CD14-positive monocyte (primary cell): ENCODE measurements around the gene BCAR3. TPM values are rescaled to one million over a fixed set of nuclear protein-coding genes. Genes with fewer than 3 reads are reported as not detected.
A peak's percentile ranks its signal among the peaks of the same experiment; 100 is the strongest.

ENCODE experiments used
- DNase-seq, 3 donors: peaks; one replicate each; pipeline ENCODE4 v3.0.0-alpha.2; 2011 to 2022
- H2AFZ ChIP-seq: 2 replicates; pipeline ENCODE4 v1.6.0; 2012; ENCODE audit warnings: mild to moderate bottlenecking, low read depth, low read length, inconsistent platforms; ENCODE audit not compliant: insufficient read depth, poor library complexity, severe bottlenecking
- H3K27ac ChIP-seq, 2 donors: 1 replicate in 1 of 2; 2 replicates in 1 of 2; pipeline ENCODE4 v1.5.1; 2012 to 2013; ENCODE audit warnings: low read length in 2 of 2, control low read depth in 1 of 2, inconsistent platforms in 1 of 2, low read depth in 1 of 2, mild to moderate bottlenecking in 1 of 2
- H3K27me3 ChIP-seq, 2 donors: one replicate each; pipeline versions ENCODE4 v1.6.0 to v1.6.1; 2011 to 2013; ENCODE audit warnings: low read length in 2 of 2; ENCODE audit not compliant: control insufficient read depth in 2 of 2, insufficient read depth in 2 of 2
- H3K36me3 ChIP-seq, 2 donors: replicated peaks in 1 of 2; 1 replicate in 1 of 2; 2 replicates in 1 of 2; pipeline versions ENCODE4 v1.5.1 to v1.6.1; 2012 to 2013; ENCODE audit warnings: low read length in 2 of 2, control low read depth in 1 of 2, inconsistent platforms in 1 of 2, mild to moderate bottlenecking in 1 of 2; ENCODE audit not compliant: insufficient read depth in 2 of 2, control insufficient read depth in 1 of 2
- H3K4me1 ChIP-seq, 2 donors: 1 replicate in 1 of 2; 2 replicates in 1 of 2; pipeline versions ENCODE4 v1.5.1 to v1.6.1; 2012 to 2013; ENCODE audit warnings: low read length in 2 of 2, control low read depth in 1 of 2, inconsistent platforms in 1 of 2, mild to moderate bottlenecking in 1 of 2, moderate library complexity in 1 of 2; ENCODE audit not compliant: insufficient read depth in 2 of 2, control insufficient read depth in 1 of 2
- H3K4me2 ChIP-seq: replicated peaks from 2 replicates; pipeline ENCODE3; 2012; ENCODE audit warnings: low read length, moderate library complexity, mild to moderate bottlenecking; ENCODE audit not compliant: poor library complexity, severe bottlenecking; ENCODE audit errors: extremely low read depth
- H3K4me3 ChIP-seq, 3 experiments: fragments of 200-600 bp in 1 of 3; sonication (generic) in 1 of 3; replicated peaks in 1 of 3; 1 replicate in 2 of 3; 2 replicates in 1 of 3; pipeline ENCODE4 v1.5.1; 2011 to 2013; ENCODE audit warnings: low read length in 3 of 3, mild to moderate bottlenecking in 3 of 3, control low read depth in 2 of 3, low read depth in 2 of 3, inconsistent platforms in 1 of 3, moderate library complexity in 1 of 3
- H3K79me2 ChIP-seq: 2 replicates; pipeline ENCODE4 v1.6.0; 2012; ENCODE audit warnings: mild to moderate bottlenecking, control low read depth, inconsistent platforms, low read length, moderate library complexity; ENCODE audit not compliant: insufficient read depth
- H3K9ac ChIP-seq: 2 replicates; pipeline ENCODE4 v1.6.0; 2017; ENCODE audit warnings: low read length, mild to moderate bottlenecking; ENCODE audit not compliant: insufficient read depth, poor library complexity, severe bottlenecking
- H3K9me3 ChIP-seq, 2 donors: replicated peaks in 1 of 2; 1 replicate in 1 of 2; 2 replicates in 1 of 2; pipeline versions ENCODE4 v1.5.1 to v1.6.1; 2012 to 2013; ENCODE audit warnings: low read length in 2 of 2, control low read depth in 1 of 2; ENCODE audit not compliant: control insufficient read depth in 1 of 2, insufficient read depth in 1 of 2
- H4K20me1 ChIP-seq: 2 replicates; pipeline ENCODE4 v1.6.0; 2012; ENCODE audit warnings: mild to moderate bottlenecking, low read length, control low read depth, moderate library complexity; ENCODE audit not compliant: insufficient read depth
- H3K27ac Mint-ChIP-seq, 7 donors: one replicate each; pipeline ENCODE4 v1.8.0; 2020; ENCODE audit warnings: mild to moderate bottlenecking in 7 of 7, mixed read lengths in 7 of 7, moderate library complexity in 6 of 7, inconsistent platforms in 2 of 7
- H3K27me3 Mint-ChIP-seq, 3 donors: one replicate each; pipeline ENCODE4 v1.8.0; 2021 to 2022; ENCODE audit warnings: low read depth in 3 of 3, mild to moderate bottlenecking in 3 of 3, mixed read lengths in 3 of 3, moderate library complexity in 3 of 3, inconsistent platforms in 1 of 3
- H3K36me3 Mint-ChIP-seq, 2 donors: one replicate each; pipeline ENCODE4 v1.8.0; 2020; ENCODE audit warnings: mixed read lengths in 2 of 2, inconsistent platforms in 1 of 2, mild to moderate bottlenecking in 1 of 2
- H3K4me1 Mint-ChIP-seq: one replicate; pipeline ENCODE4 v1.8.0; 2020; ENCODE audit warnings: mild to moderate bottlenecking, mixed read lengths
- H3K4me3 Mint-ChIP-seq, 2 donors: one replicate each; pipeline ENCODE4 v1.8.0; 2020; ENCODE audit warnings: mild to moderate bottlenecking in 2 of 2, mixed read lengths in 2 of 2, moderate library complexity in 1 of 2
- H3K9me3 Mint-ChIP-seq, 7 donors: one replicate each; pipeline ENCODE4 v1.8.0; 2020 to 2022; ENCODE audit warnings: mixed read lengths in 7 of 7, mild to moderate bottlenecking in 6 of 7, moderate library complexity in 6 of 7, inconsistent platforms in 2 of 7
- WGBS: methylation state at CpG from one replicate; pipeline ENCODE4 v1.1.5; 2013; ENCODE audit warnings: missing lambda C conversion rate; ENCODE audit not compliant: insufficient coverage; 5-methylcytosine and 5-hydroxymethylcytosine counted together
- intact Hi-C, 2 donors: fragments of 100-400 bp; cut with micrococcal nuclease; formaldehyde crosslinking; loops; one replicate each; pipeline versions ENCODE4 v1.15.0 to v1.15.1; 2023
- polyA plus RNA-seq, 3 donors: library from polyadenylated mRNA; depleted of rRNA in 1 of 3; unstranded in 2 of 3; stranded (reverse) in 1 of 3; fragments of 300-500 nt in 2 of 3; fragments of >200 nt in 1 of 3; fragmentation: Illumina TruSeq in 2 of 3; gene quantifications; 1 replicate in 2 of 3; 2 replicates in 1 of 3; pipeline ENCODE4 v1.2.3, GENCODE V29; 2012 to 2021
- TF ChIP-seq, protein P1 (sequence below): fragments of 200-600 bp; IDR thresholded peaks from one replicate; pipeline ENCODE4 v1.8.0; 2022; ENCODE audit warnings: antibody characterized with exemption, mild to moderate bottlenecking

Gene BCAR3
- polyA plus RNA-seq, 3 donors: 0.05 to 0.41 TPM; not detected in 1

DNA sequence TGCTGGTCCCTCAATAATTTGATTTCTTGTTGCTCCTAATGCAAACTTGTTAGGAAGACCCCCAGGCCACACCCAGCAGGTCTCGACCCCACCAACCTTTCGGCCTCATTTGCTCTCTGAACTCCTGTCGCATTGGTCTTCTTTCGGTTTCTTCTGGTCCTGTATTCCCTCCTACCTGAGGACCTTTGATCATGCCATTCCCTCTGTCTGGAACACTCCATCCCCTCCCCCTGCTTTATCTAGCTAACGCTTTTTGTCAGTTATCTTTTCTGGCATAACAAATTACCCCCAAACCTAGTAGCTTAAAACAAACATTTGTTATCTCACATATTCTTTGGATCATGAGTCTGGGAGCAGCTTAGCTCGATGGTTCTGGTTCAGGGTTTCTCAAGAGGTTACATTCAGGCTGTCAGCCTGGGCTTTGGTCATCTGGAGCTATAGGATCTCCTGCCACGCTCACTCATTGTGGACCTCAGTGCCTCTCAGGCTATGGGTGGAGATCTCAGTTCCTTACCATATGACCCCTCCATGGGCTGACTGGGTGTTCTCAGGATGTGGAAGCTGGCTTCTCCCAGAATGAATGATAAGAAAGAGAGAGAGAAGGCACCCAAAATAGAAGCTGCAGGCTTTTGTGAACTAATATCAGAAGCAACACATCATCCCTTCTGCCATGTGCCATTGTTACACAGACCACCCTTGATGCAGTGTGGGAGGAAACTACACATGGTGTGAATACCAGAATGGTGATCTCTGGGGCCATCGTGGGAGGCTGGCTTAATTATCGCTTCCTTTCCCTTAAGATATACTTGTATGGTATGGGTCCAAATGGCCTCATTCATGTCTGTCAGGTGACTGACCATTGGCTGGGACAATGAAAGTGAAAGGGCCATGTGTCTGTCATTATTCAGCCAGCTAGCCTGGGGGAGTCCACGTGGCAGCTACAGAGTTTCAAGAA lies 29.1 kb upstream of the BCAR3 start:
- no peak overlapping the region for H3K4me3 ChIP-seq
- no peaks in the 10 kb centered on the region for H3K9me3 Mint-ChIP-seq
- peak overlapping the region in 1 of 7 donors; percentile 70 for H3K27ac Mint-ChIP-seq
- TF ChIP-seq, protein P1, sequence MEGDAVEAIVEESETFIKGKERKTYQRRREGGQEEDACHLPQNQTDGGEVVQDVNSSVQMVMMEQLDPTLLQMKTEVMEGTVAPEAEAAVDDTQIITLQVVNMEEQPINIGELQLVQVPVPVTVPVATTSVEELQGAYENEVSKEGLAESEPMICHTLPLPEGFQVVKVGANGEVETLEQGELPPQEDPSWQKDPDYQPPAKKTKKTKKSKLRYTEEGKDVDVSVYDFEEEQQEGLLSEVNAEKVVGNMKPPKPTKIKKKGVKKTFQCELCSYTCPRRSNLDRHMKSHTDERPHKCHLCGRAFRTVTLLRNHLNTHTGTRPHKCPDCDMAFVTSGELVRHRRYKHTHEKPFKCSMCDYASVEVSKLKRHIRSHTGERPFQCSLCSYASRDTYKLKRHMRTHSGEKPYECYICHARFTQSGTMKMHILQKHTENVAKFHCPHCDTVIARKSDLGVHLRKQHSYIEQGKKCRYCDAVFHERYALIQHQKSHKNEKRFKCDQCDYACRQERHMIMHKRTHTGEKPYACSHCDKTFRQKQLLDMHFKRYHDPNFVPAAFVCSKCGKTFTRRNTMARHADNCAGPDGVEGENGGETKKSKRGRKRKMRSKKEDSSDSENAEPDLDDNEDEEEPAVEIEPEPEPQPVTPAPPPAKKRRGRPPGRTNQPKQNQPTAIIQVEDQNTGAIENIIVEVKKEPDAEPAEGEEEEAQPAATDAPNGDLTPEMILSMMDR: no peak
- no peak overlapping the region for H3K9ac ChIP-seq
- H3K27me3 ChIP-seq: peaks cover 2 to 6% of the 10 kb centered on the region in 2 donors
- H3K4me3 Mint-ChIP-seq: no peak overlapping the region
- no peak overlapping the region for H3K27ac ChIP-seq
- intact Hi-C loops: no loop called here
- no peaks in the 10 kb centered on the region for H3K36me3 Mint-ChIP-seq
- 84% methylated on average over 7 of the region's 10 CpGs for WGBS
- no peaks in the 10 kb centered on the region for H4K20me1 ChIP-seq
- H3K9me3 ChIP-seq: no peaks in the 10 kb centered on the region
- H3K79me2 ChIP-seq: no peaks in the 10 kb centered on the region
- H3K4me1 ChIP-seq: peaks cover 26 to 27% of the 10 kb centered on the region in 2 donors
- H2AFZ ChIP-seq: no peak overlapping the region
- H3K36me3 ChIP-seq: no peaks in the 10 kb centered on the region
- no peak overlapping the region for H3K4me2 ChIP-seq
- H3K4me1 Mint-ChIP-seq: peaks cover 29% of the 10 kb centered on the region
- DNase-seq: no peak
- H3K27me3 Mint-ChIP-seq: peaks cover 4 to 12% (median 6%) of the 10 kb centered on the region in 3 donors

DNA sequence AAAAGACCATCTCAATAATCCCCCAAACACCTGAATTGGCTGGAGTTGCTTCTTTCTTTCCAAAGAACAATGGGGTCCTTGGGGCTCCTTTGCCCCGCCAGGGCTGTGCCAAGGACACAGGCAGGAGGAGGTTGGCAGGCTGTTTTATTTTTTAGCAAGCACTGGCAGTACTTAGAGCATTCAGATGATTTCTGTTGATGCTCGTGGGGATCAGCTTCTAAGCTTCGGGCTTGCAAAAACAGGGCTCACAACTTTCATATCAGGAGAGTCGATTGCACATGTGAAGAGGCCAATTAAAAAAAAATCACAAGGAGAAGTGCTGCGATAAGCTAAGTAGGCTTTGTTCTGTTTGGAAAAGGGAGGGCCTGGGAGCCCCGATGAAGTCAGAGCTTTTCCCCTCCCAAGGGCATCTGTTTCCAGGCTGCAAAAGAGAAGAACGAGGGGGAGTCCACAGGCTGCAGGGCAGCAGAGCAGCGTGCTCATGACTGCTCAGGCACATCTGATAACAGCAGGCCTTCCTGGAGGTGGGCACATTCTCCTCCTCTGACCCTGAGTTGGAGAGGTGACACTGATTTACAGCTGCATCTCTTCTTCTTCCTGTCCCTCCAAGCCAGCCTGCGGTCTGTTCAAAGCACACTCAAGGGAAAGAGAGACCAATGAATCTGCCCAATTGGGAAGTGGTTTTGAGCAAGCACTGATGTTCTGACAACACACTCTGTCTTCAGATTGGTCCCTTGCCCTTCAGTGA lies 27.3 kb upstream of the BCAR3 start:
- H3K4me3 ChIP-seq: no peak overlapping the region
- Mint-ChIP-seq H3K36me3 (no peaks in the 10 kb centered on the region), H3K27me3 (peaks cover 3 to 11% (median 6%) of the 10 kb centered on the region in 3 donors), H3K4me3 (peak overlapping the region in 1 of 2 donors; percentile 22), H3K4me1 (peaks cover 47% of the 10 kb centered on the region), H3K27ac (peak overlapping the region in 5 of 7 donors; percentile 8 to 74 (median 37)), H3K9me3 (peaks cover 0 to 3% (median 0%) of the 10 kb centered on the region in 7 donors)
- H3K4me1 ChIP-seq: peaks cover 44 to 45% of the 10 kb centered on the region in 2 donors
- DNase-seq: peak in 2 of 3 donors; percentile 10 to 18
- peaks cover 2 to 6% of the 10 kb centered on the region in 2 donors for H3K27me3 ChIP-seq
- H3K36me3 ChIP-seq: no peaks in the 10 kb centered on the region
- 17% methylated on average over 6 of the region's 9 CpGs for WGBS
- H3K4me2 ChIP-seq: no peak overlapping the region
- H3K79me2 ChIP-seq: no peaks in the 10 kb centered on the region
- no peaks in the 10 kb centered on the region for H3K9me3 ChIP-seq
- H3K27ac ChIP-seq: no peak overlapping the region
- H3K9ac ChIP-seq: no peak overlapping the region
- H4K20me1 ChIP-seq: no peaks in the 10 kb centered on the region
- H2AFZ ChIP-seq: peak overlapping the region; percentile 15
- intact Hi-C loops: no loop called here
- TF ChIP-seq, protein P1: no peak
